Stimulated activated CD4-positive, alpha-beta T cell treated with anti-CD3 and anti-CD28 coated beads, Interleukin-15, amount 100 ng/mL, for 48 hours (primary cell): ENCODE data around the gene NDST4.

Experiments
- DNase-seq, 2 donors: peaks; one replicate each; pipeline ENCODE4 v3.0.0-alpha.2; 2020; ENCODE audit warnings: low read depth in 2 of 2

The NDST4 gene

GRCh38 chr4:114907568-114907967 lies 205.9 kb downstream of the NDST4 start:
- DNase-seq: no peak

GRCh38 chr4:114905017-114905416 lies 208.4 kb downstream of the NDST4 start:
- DNase-seq: no peak

DNA sequence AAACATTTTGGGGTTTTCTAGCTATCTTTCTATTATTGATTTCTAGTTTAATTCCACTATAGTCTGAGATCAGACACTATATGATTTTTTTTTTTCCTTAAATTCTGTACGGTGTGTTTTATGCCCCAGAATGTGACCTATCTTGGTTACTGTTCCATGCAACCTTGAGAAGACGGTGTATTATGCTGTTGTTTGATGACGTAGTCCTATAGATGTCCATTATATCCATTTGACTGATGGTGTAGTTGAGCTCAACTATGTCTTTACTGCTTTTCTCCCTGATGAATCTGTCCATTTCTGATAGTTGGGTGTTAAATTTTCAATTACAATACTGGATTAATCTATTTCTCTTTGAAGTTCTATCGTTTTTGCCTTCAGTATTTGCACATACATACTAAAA lies 212.5 kb downstream of the NDST4 start:
- no peak for DNase-seq

DNA sequence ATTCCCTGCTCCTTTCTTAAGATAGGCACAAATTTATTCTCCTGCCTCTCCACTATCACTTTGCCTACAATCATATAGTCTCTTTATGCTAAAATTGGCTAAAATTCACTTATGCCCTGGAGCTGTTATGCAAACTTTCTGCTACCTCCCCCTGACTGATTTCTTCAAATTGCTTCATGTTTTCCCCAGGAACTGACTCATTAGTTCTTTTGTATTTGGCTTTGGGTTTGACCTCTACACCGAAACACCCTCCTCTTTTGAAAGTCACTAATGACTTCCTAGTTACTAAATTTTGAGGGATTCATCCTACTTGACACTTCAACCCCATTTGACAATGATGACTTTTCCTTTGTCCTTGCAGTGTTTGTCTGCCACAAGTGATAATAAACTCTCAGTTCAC lies 222.6 kb downstream of the NDST4 start:
- no peak for DNase-seq

GRCh38 chr4:114886761-114887160 lies 226.7 kb downstream of the NDST4 start:
- no peak for DNase-seq

DNA sequence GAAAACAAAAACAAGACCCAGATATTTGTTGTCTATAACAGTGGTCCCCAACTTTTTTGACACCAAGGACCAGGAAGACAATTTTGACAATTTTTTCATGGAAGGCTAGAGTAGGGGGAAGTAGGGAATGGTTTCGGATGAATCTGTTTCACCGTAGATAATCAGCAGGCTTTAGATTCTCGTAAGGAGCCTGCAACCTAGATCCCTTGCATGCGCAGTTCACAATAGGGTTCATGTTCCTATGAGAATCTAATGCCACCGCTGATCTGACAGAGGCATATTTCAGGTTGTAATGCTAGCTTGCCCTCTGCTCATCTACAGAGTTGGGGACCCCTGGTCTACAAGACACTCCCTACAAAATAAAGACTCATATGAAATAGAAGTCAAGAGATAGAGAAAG lies 229.8 kb downstream of the NDST4 start:
- no peak for DNase-seq

DNA sequence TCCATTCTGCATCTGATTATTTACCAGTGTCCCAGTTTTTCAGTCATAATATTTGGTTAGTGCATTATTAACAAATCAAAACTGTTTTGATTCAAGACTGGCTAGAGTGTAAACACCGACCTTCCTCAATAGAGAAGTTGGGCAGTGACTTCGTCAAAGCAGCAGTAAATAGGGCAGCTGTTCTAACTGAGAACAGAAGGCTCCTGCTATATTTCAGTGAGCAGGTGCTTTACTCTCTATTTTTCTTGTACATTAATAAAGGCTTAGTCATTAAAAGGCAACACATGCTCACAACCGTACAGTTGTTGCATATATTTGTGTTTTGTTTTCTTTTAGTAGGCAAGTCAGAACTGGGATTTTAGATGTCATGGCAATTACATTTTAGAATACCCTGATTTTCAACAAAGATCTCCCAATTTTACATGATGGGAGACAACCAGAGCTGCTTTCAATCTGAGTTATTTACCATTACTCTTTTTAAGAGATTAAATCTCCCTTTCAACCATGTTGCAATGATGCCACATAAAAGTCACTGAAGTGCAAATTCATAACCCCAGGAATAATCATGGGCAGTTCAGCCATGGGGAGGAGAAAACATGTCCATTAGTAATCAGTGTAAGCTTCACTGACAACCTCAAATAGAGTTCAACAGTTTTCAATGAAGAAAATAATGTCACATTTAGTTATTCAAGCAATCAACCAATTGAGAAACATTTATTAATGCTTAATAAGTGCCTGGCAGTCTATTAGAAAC lies 233.3 kb downstream of the NDST4 start:
- DNase-seq: no peak

DNA sequence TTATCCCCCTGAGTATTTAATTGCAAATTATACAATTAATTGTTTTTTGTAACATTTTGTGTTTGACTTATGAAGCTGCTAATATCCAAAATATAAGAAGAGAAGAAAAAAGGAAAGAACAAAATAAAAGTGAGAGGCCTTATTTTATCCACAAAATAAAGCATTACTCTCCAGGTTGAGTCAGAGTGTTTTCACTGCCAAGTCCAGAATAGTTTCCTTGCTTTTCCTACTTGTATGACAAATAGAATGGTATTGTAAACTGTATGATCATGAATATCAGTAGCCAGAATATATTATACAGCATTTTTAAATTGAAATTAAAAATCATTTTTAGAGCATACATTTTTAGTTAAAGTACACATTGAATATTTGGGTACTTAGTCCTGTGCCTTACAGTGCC lies 237.8 kb downstream of the NDST4 start:
- DNase-seq: no peak

DNA sequence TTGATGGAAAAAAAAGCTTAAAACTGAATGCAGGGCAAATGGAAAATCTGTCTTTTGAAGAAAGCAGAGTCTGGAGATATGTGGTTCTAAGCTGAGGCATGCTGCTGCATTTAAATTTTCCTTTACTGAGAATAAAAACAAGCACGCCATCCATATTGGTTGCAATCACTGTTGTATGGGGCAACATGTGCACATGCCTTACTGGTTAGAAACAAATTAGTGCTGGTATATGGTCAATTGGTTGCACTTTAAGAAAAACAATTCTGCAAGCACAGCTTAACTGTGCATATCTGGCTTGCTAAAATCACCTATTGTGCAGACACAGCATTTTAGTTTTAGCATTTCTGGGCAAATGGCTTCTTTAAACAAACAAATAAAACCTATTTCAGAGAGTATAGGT lies 239.1 kb downstream of the NDST4 start:
- DNase-seq: no peak

DNA sequence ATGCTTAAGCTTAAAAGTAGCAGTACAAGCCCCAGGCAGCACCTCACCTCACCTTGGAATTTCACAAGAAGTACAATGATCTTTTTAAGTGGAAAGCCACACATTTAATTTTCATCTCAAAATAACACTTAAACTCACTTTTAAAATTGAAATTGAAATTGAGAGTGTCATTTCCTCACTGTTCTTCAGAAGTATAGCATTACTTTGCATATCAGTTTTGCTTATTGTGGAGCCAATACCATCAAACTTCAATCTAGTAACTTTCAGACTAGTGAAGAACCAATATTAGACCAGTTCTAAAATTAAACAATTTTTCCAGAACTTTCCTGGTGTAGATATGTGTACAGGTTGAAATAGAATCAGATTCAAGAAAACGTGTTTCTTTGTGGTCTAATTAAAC lies 242.4 kb downstream of the NDST4 start:
- DNase-seq: no peak

- DNase-seq: no peak
Measured at GRCh38 chr4:114866901-114867670, 246.3 kb downstream of the NDST4 start.

DNA sequence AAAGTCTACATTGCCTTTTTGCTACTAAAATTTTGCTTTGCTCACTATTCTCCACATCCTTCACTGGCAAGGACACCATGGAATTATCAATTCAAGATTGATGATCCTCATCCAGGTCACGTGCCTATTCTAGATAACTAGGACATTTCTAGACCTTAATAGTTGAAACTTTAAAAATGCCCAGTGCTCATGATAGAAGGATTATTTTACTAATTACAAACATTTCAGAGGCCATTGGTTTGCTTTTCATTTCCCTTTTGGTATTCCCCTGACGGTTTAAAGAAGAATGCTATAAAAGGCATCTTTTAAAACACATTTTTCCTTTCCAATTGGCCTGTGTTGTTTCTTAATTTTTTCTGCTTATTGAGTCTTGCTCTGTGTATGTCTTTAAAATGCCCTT lies 249.4 kb downstream of the NDST4 start:
- no peak for DNase-seq

DNA sequence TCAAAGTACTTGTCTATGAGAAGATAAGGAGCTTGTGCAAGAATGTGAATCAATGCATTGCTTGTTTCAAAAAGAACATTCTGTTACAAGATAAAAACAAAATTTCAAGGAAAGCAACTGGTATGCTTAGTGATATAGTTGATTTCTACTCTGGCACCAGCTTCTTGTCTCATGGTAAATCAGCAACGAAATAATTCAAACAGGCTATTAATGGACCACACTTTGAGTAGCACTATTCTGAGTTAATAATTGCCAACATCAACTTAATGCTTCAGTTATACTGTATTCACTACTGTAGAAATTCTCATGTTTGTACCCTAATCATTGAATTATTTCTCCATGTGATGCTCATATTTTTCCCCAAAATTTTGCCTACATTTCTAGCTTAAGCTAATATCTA lies 252.6 kb downstream of the NDST4 start:
- DNase-seq: no peak

GRCh38 chr4:114857831-114858230 lies 255.6 kb downstream of the NDST4 start:
- no peak for DNase-seq

- DNase-seq: no peak
Measured at GRCh38 chr4:114839986-114840385, 273.4 kb downstream of the NDST4 start.

- DNase-seq: no peak
Measured at GRCh38 chr4:114830628-114831027, 282.8 kb downstream of the NDST4 start.

DNA sequence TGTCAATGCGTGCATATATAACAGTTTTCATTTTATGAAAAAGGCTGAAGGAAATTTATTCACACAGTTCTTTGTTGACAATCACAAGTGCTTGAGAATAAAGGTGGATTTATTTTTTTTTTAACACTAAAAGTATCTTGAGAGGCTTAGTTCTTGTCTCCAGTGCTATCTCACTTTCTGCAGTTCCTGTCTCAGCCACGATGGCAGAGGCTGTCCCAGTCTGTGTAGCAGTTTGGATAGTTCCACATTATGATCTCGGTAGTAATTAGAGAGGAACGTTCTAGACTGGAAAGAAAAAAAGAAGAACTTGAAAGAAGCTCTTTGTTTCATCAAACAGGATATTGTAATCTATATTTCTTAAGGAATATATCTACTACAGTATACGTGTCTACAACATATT lies 285.8 kb downstream of the NDST4 start:
- no peak for DNase-seq

GRCh38 chr4:114815760-114816159 lies 297.7 kb downstream of the NDST4 start:
- no peak for DNase-seq

DNA sequence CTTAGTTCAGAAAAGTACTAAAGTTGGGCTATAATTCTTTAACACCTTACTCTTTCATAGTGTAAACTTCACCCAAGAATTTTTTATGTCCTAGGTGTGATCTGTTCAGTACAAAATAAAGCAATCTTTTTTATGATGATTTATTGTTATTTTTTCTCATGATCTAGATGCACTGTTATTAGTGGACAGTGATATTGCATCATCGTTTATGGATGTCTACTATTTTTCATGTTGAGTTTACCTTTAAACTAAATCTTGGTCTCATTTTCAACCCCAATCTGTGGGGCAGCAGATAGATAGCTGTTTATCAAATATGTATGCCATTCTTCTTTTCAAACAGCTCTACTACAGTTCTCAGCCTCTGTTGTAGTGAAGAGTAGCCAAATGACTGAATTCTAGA lies 299.5 kb downstream of the NDST4 start:
- DNase-seq: no peak

- no peak for DNase-seq
Measured at GRCh38 chr4:114811564-114812301, 301.7 kb downstream of the NDST4 start.

- peak in 1 of 2 donors; percentile 1 for DNase-seq
Measured at GRCh38 chr4:114807759-114808404, 305.5 kb downstream of the NDST4 start.

DNA sequence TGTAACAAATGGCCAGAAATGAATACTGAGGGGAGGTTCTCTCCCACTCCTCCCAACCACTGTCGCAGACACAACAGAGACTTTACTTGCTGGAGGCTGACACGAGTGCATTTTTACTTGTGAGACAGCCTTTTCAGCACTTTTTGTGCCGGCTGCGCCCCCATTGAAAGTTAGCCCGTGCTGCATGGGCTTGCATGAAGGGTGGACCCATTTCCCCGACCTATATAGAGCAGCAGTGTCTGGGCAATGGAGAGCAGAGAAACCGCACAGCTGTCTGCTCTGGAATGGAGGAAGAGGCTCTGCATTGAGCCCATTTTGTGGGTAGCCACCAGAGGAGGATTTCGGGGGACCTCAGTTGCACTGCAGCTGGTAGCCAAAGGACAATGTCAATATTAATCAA lies 306.1 kb downstream of the NDST4 start:
- DNase-seq: no peak
